ENCODE data around the gene ATP1A3.
A peak's percentile ranks its signal among the peaks of the same experiment; 100 is the strongest.
"Not testable (repeated sequence)": the region's sequence is repeated elsewhere in the genome, so short reads cannot be mapped to it uniquely, and the experiment has no call there.

ATP1A3 gene

DNA sequence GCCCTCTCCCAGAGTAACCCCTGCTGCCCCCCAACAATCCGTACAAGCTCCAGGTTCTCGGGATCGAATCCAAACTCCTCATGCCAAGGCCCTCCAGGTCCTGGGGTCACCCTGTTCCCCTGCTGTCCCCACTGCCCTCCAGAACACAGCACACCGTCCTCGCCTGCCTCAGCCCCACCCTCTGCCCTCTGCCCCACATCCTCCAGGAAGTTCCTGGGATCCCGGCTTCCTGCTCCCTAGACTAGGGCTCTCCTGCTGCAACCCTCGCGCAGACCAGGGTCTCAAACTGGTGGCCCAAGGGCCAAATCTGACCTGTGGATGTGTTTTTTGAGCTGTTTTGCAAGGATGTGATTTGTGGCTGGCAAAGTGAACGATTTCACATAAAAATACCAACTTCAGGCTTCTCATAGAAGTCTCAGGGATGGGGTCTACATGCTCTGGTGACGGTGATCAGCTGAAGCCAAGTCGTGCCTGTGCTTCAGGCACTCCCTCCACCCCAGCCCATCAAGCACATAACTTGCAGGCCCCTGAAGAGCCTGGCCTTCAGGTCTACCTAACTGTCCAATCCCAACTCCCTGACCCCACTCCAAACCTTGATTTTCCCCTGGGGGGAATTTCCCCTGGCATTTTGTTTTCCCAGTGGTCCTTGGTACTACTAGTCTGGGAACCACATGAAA lies 36.7 kb downstream of the ATP1A3 start:
- FAIRE-seq, result no peak
- DNase-seq (ENCODE audit: extremely low spot score, insufficient read length, low read depth), result no peak

DNA sequence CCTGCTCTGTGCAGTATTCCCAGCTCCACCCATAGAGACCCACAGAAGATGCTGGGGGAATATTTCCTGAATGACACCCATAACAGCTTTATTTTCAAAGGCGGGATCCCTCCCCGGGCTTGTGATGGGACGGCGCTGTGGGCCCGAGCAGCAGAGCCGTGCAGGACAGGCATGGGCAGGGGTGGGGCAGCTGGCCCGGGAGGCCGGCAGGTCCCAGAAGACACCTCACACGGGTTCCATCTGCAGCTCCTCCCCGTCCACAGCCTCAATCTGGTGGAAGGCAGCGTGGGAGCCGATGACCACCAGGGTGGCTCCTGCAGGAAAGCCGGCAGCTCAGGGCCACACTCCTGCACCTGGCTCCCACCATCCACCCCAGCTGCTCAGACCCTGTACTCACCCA lies 37.4 kb downstream of the ATP1A3 start:
- no peak for FAIRE-seq
- no peak for DNase-seq (ENCODE audit: extremely low spot score, insufficient read length, low read depth)

DNA sequence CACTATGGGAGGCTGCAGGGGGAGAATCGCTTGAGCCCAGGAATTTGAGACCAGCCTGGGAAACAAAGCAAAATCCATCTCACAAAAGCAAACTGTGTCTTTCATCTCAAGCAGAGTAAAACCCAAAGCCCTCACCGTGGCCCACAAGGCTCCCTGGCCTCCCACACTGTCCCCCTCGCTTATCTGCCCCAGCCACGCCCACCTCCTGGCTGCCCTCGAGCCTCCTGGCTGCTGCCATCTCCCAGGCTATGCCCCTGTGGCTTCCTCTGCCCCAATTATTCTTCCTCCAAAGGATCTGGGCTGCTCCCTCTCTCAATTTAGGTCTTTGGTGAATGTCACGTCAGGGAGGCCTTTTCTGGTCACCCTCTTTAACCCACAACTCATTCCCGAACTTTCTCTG lies 38.5 kb downstream of the ATP1A3 start:
- no peak for FAIRE-seq
- DNase-seq (ENCODE audit: extremely low spot score, insufficient read length, low read depth), result no peak

DNA sequence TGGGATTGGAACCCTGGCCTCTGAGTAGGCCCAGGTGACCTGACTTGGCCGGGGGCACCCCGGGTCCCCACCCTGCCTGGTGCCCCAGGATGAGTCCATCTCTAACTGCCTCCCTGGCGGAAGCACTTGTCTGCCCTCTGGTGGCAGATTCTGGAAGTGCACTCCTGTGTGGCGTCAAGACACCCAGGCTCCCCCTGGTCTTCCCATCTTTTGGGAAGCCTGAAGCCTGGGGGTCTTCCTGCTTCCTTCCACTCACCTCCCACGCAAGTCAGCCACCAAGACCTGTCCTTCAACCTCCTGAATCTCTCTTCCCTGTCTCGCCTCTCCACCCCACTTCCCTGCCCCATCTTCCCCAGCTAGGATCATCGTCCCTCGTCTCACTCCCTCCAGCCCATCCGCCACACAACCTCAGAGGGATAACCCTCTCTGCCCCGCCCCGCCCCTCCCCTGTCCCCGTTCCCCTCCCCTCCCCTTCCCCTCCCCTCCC lies 42.3 kb downstream of the ATP1A3 start:
- peak; percentile 83 for FAIRE-seq
- no peak for DNase-seq (ENCODE audit: extremely low spot score, insufficient read length, low read depth)

DNA sequence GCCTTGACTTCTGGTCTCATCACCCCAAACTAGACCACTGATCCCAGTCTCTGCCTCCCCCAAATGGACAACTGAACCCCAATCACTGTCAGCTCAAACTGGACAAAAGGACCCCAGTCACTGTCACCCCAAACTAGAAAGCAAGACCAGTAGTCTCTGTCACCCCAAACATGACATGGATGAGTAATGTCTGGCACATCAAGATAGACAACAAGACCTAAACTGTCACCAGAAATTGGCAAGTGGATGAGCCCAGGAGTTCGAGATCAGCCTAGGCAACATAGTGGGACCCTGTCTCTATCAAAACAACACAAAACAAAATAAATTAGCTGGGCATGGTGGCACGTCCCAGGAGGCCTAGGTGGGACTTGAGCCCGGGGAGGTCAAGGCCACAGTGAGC lies 46.9 kb downstream of the ATP1A3 start:
- FAIRE-seq (peak; percentile 42), DNase-seq (ENCODE audit: extremely low spot score, insufficient read length, low read depth) (no peak)

DNA sequence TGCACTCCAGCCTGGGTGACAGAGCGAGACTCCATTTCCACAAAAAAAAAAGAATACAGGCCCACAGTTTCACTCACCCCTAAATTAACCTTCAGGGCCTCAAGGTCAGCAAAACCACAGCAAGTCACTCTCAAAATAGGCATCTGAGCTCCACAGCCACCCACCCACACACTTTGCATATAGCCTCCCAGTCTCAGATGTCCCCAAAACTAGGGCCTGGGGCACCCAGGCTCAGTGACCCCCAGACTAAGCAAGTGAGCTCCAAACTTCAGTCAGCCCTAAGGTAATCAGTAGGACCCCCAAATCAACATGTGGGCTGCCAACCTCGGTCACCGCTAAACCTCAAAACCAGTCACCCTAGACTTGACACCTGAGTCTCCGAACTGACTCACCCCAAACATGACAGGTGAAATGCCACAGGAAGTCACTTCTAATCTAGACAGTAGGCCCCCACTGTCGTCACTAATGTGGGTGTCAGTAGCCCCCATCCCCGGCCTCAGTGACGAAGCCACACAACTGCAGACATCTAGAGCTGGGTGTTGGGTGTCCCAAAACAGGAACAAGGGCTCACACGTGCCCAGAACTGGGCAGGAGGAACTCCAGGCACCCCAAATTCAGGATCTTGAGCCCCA lies 48.8 kb downstream of the ATP1A3 start:
- FAIRE-seq, result peak; percentile 99
- peak; percentile 80 for DNase-seq (ENCODE audit: extremely low spot score, insufficient read length, low read depth)

DNA sequence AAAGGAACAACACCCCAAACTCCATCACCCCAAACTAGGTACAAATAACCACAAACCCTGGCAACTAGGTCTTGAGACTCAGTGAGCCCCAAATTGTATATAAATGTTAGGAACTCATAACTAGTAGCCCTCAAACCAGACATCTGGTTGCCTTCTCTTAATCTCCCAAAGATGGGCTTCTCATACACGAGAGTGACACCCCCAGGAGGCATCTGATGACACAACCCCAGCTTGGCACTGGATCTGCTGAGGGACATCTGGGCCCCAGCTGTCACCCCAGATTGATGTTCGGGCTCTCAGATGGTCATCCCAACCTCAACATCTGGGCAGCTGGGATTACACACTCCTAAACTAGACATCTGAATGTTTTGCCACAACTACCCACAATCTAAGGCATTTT lies 49.7 kb downstream of the ATP1A3 start:
- no peak for DNase-seq (ENCODE audit: extremely low spot score, insufficient read length, low read depth)
- FAIRE-seq, result peak; percentile 54

DNA sequence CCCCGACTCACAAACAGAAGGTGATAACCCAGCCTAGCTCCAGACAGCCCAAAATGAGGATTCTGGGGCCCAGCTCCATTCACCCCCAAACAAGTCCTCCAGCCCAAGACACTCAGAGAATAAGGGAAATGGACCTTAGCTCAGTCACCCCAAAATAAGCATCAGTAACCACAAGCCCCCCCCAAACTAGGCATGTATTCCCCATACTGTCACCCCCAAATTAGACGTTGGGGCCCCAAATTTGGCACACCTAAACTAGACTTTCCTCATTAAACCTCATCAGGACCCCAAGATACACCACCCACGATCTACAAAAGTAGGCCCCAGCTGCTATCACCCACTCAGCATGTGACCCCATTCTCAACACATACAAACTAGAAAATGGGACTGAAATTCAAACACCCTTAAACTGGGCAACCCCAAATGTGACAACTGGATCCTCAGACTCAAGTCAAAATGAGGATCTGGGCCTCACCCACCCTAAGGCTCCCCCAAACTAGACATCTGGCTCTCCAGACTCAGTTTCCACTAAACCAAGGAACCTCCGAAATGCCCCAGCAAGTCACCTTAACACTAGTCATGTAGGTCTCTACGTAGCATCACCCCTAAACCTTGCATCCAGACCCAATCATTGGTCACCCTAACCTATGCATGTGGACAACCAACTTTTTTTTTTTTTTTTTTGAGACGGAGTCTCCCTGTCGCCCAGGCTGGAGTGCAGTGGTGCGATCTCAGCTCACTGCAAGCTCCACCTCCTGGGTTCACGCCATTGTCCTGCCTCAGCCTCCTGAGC lies 52.4 kb downstream of the ATP1A3 start:
- no peak for DNase-seq (ENCODE audit: extremely low spot score, insufficient read length, low read depth)
- no peak for FAIRE-seq

DNA sequence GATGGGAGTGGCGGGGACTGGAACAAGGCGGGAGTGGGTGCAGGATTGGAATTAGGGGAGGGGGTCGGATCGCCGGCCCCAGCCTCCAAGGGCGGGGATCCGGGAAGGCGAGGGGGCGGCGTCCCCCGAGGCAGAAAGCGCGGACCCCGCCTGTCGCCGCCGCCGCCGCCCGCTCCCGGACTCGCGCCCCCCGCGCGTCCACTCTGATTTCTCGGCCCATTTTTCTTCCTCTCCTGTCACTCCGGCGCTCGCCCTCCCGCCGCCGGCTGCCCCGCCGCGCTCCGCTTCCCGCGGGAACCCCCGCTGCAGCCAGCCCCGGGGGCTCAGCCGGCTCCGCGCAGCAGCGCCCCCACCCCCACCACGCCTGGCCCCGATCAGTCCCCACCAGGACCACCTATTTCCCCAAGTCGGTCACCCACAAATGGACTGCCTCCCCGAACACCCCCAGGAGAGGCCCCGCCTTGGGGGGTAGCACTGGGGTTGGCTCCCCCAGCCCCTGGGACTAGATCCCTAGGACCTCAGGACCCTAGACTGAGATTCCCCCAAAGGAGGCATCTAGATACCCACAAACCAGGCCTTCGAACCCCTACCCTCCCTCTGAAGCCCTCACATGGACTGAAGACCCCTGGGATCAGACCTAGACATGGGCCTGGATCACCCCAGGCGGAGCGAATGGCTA lies 53.2 kb downstream of the ATP1A3 start:
- no peak for DNase-seq (ENCODE audit: extremely low spot score, insufficient read length, low read depth)
- FAIRE-seq, result no peak

DNA sequence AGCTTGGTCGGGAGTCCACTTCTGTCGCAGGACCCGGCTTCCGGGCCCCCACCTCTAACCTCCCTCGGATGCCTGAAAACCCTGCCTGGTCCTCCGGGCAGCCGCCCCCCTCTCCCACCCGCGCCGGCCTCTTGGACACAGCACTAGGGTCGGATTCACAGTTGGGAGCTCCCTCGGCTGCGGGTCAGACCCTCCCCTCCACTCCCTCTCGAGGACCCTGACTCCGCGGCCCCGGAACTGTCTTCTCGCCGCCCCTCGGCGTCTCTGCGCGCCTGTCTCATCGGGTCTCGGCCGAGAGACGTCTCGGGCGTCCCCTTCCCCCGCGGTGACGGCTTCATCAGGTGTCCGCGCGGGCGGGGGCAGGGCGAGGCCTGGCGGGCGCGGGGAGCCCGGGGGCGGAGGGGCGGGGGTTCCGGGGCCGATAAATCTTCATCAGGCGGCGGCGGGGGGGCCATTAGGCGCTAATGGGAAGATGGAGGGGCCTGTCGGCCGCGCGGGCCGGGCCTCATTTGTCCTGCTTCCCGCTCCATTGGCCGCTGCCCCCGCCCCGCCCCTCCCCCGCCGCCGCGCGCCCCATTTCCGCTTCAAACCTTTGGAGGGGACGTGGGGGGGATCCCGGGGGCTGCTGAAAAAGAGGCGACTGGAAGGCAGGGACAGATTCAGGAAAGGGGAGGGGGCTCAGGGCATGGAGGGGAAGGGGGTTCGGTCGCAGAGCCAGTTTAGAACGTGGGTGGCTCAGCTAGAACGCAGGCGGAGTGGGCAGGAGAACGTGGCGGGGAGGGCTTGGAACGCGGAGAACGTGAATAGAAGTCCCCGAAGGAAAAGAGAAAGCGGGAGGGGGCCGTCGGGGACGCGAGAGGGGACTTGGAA lies 53.9 kb downstream of the ATP1A3 start:
- FAIRE-seq (no peak), DNase-seq (ENCODE audit: extremely low spot score, insufficient read length, low read depth) (no peak)

DNA sequence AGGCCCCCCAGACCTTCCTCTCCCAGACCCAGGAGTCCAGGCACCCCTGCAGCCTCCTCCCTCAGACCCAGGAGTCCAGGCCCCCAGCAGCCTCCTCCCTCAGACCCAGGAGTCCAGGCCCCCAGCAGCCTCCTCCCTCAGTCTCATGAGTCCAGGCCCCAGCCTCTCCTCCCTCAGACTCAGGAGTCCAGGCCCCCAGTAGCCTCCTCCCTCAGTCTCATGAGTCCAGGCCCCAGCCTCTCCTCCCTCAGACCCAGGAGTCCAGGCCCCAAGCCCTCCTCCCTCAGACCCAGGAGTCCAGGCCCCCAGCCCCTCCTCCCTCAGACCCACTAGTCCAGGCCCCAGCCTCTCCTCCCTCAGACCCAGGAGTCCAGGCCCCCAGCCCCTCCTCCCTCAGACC lies 54.8 kb downstream of the ATP1A3 start:
- not testable (repeated sequence) for DNase-seq (ENCODE audit: extremely low spot score, insufficient read length, low read depth); FAIRE-seq

DNA sequence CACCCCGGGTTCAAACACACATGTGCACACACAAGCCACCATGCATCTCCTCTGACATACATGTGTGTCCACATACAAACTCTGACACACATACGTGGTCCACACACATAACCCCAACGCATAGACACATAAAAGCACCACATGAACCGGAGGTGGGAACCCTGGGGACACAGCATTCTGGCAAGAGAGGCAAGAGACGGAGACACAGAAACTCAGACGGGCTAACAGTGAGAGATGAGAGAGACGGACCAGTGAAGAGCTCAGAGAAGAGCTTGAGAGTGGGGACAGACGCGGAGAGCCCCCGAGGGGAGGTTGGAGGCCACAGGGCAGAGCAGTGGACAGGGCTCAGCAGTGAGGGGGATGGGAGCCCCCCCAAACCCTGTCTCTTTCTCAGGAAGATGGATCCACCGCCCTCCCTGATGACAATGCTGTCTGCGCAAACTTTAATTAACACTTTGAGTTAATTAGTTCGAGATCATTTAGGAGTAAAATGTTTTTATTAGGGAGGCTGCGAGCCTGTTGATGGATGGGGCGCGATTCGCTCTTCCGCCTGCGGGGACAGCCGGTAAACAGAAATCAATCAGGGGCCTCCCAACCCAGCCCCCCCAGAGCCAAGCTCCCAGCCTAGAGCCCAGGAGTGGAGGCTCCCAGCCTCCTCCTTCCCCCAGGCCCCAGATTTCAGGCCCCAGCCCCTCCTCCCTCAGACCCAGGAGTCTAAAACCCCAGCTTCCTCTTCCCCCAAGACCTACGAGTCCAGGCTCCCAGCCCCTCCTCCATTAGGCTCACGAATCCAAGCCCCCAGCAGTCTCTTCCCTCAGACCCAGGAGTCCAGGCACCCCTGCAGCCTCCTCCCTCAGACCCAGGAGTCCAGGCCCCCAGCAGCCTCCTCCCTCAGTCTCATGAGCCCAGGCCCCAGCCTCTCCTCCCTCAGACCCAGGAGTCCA lies 56.2 kb downstream of the ATP1A3 start:
- DNase-seq (ENCODE audit: extremely low spot score, insufficient read length, low read depth) (no peak), FAIRE-seq (no peak)

DNA sequence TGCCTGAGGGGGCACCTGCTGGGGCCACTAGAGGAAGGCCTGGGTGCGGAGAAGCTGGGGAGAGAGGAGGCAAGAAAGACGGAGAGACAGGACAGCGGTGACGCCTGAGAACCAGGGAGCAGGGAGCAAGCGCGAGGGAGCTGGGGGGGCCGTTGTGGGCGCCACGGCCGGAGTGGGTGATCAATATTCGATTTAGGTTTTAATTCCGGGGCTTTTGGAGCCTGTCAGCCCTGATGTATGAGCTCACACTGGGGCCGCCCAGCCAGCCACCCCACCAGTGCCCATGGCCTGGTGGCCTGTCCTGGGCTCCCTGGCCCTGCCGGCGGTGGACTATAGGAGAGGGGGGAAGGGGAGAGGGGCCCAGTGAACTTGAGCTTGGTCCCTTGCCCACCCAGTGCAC lies 57.1 kb downstream of the ATP1A3 start:
- DNase-seq (ENCODE audit: extremely low spot score, insufficient read length, low read depth) (no peak), FAIRE-seq (no peak)

DNA sequence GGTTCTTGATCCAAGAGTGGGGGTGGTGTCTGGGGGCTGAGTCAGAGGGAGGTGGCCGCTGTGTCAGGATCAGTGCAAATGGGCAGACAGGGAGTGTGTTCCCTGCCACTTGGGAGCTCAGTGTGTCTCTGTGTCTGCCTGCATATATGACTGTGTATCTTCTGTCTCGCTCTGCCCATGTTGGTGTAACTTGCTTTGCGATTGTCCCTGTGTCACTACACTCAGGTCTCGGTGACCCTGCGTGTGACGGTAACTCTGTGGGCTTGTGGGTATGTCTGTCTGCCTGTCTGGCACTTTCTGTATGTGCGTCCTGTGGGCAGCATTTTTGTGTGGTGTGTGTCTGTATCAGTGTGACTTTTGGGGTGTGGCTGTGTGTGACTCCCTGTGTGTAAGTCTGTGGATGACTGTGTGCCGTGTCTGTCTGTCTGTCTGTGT lies 57.6 kb downstream of the ATP1A3 start:
- no peak for FAIRE-seq
- no peak for DNase-seq (ENCODE audit: extremely low spot score, insufficient read length, low read depth)

DNA sequence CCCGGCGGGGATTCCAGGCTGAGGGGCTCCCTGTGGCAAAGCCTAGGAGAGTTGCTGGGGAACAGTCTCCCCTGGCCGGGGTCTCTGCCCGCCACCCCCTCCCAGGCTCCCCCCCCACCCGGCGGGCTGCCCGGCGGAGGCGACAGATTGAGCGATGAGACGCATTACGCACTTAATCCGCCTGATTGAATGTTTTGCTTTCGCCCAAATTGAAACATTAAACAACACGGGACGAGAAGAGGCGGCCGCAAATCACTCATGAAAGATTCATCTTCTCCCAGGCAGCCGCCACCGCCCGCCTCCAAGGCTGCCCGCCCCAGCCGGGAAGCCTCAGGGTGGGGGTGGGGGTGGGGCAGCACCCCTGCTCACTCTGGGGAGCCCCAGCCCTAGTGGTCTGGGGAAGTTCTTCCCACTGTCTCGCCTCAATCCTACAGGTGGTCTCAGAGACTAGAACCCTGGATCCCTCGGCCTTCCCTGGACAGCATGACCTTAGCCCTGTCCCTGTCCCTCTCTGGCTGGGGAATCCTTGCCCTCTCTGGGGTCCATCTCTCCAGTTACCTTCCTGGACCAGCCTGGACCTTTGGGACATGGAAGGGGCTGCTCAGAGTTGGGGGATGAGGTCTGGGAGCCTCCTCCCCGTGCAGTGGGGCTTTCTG lies 58.1 kb downstream of the ATP1A3 start:
- FAIRE-seq (no peak), DNase-seq (ENCODE audit: extremely low spot score, insufficient read length, low read depth) (no peak)

DNA sequence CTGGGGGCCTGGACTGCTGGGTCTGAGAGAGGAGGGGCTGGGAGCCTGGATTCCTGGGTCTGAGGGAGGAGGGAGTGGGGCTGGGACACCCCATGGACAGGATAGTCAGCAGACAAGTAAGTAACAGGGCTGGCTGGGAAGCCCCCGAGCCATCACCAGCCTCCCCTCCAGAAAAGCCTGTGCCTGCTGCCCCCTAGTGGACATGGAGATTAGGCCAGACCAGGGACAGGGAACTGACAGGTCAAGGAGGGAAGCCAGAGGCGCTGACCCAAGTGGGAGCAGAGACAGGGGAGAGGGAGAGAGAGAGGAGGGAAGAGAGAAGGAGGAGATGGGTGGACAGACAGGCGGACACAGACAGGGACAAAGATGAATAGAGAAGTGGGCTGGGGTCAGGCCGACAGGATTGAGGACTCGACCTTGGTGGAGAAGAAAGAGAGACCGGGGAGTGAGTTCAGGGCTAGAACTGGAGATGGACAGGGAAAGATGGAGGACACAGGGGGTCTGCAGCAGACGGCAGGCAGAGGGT lies 59.1 kb downstream of the ATP1A3 start:
- DNase-seq (ENCODE audit: extremely low spot score, insufficient read length, low read depth), result no peak
- FAIRE-seq, result peak; percentile 85

DNA sequence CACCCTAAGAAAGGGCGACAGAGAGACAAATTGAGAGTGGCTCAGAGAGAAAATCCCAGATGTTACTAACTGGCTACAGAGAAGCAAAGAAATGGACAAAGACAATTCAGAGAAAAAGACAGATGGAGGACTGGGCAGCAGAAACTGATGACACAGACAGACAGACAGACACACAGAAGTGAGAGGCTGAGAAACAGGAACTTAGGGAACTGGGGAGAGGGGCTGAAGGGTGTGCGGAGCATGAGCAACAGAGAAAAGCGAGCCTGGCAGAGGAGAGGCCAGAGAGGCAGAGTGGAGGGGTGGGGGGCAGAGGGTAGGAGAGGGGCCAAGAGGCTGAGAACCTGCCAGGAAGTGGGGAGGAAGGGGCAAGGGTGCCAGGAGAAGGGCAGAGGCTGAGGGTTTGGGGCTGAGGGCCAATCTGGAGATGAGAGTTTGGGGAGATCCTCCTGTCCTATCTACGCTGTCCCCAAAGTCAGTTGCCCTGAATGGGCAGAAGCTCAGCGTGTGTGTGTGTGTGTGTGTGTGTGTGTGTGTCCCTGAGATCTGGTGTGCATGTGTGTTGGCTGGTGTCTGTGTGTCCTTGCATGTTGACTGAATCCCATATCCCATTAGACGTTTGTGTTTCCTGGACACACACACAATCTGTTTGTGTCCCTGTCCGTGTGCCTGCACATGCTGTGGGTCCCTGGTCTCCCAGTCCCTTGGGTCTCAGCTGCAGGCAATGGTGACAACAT lies 60.2 kb downstream of the ATP1A3 start:
- FAIRE-seq (no peak), DNase-seq (ENCODE audit: extremely low spot score, insufficient read length, low read depth) (no peak)
